IPS DF 4.7 (cell line): ENCODE data around the gene ANKRD62.

ENCODE experiments used
- DNase-seq: peaks from one replicate; pipeline ENCODE4 v3.0.0-alpha.2; 2013; ENCODE audit warnings: low spot score; ENCODE audit errors: extremely low read depth

The ANKRD62 gene

DNA sequence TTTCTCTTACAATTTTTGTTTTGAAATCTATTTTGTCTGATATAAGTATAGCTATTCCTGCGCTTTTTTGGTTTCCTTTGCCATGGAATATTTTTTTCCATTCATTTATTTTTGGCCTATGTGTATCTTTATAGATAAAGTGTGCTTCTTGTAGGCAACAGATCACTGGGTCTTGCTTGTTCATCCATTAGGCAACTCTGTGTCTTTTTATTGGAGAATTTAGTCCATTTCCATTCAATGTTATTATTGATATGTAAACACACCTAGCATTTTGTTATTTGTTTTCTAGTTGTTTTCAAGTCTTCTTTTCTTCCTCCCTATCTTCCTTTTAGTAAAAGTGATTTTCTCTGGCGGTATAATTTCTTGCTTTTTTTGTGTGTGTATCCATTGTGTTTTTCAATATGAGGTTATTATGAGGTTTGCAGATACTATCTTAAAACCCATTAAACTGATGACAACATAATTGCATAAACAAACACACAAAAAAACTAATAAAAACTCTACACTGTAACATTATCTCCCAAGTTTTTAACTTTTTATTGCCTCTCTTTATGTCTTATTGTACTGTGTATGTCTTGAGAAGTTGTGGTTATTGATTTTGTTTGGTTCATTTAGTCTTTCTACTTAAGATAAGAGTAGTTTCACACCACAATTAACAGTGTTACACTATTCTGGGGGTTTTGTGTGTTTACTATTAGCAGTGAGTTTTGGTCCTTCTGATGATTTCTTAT is 71.6 kb downstream of the ANKRD62 start:
- DNase-seq: no peak
